HepG2 (cell line): Measurements from ENCODE around the gene FUT6. TPM values are rescaled to one million over a fixed set of nuclear protein-coding genes. Genes with fewer than 3 reads are reported as not detected.

Experiments
- AKAP8 ChIP-seq: sonication (generic); formaldehyde crosslinking; IDR thresholded peaks from 2 replicates; pipeline ENCODE4 v1.5.1; 2020; ENCODE audit warnings: mild to moderate bottlenecking, missing genetic modification reagents
- CENPT ChIP-seq: sonication (generic); formaldehyde crosslinking; IDR thresholded peaks from 2 replicates; pipeline ENCODE4 v1.8.0; 2022; ENCODE audit warnings: low read depth, mild to moderate bottlenecking, moderate library complexity, missing genetic modification reagents
- DDIT3 ChIP-seq: sonication (generic); formaldehyde crosslinking; IDR thresholded peaks from 2 replicates; pipeline ENCODE4 v1.4.0; 2020; ENCODE audit warnings: mild to moderate bottlenecking, missing genetic modification reagents
- FOXO1 ChIP-seq: sonication (generic); formaldehyde crosslinking; IDR thresholded peaks from 2 replicates; pipeline ENCODE4 v1.4.0; 2020; ENCODE audit warnings: missing genetic modification reagents
- GATAD1 ChIP-seq: IDR thresholded peaks from 2 replicates; pipeline ENCODE4 v1.6.1; 2016; ENCODE audit warnings: missing genetic modification reagents, missing compliant biosample characterization
- HCFC1 ChIP-seq: fragments of 150-350 bp; IDR thresholded peaks from 2 replicates; pipeline ENCODE4 v1.6.1; 2014; ENCODE audit warnings: low read depth, low read length
- HES4 ChIP-seq: sonication (generic); formaldehyde crosslinking; IDR thresholded peaks from 2 replicates; pipeline ENCODE4 v1.9.0; 2021; ENCODE audit warnings: mild to moderate bottlenecking, missing genetic modification reagents, borderline replicate concordance
- HMG20A ChIP-seq: IDR thresholded peaks from 2 replicates; pipeline ENCODE4 v1.6.1; 2016; ENCODE audit warnings: borderline replicate concordance
- HNF4G ChIP-seq, 2 experiments: sonication (generic) in 1 of 2; formaldehyde crosslinking in 1 of 2; IDR thresholded peaks; 2 replicates each; pipeline versions ENCODE4 v1.4.0 to v1.6.1; 2011 to 2020; ENCODE audit warnings: borderline replicate concordance in 2 of 2, low read depth in 2 of 2, mild to moderate bottlenecking in 2 of 2, low read length in 1 of 2, missing genetic modification reagents in 1 of 2, moderate library complexity in 1 of 2
- KAT8 ChIP-seq: IDR thresholded peaks from 2 replicates; pipeline ENCODE4 v1.6.1; 2016; ENCODE audit warnings: missing genetic modification reagents, missing compliant biosample characterization
- MLLT10 ChIP-seq: sonication (generic); formaldehyde crosslinking; IDR thresholded peaks from 2 replicates; pipeline ENCODE4 v1.4.0; 2020; ENCODE audit warnings: missing genetic modification reagents
- RORA ChIP-seq: sonication (generic); formaldehyde crosslinking; IDR thresholded peaks from 2 replicates; pipeline ENCODE4 v1.5.0; 2020; ENCODE audit warnings: mild to moderate bottlenecking, missing genetic modification reagents, moderate library complexity
- THAP11 ChIP-seq: IDR thresholded peaks from 2 replicates; pipeline ENCODE4 v1.6.1; 2016; ENCODE audit warnings: missing biosample characterization, missing genetic modification reagents
- ZC3H4 ChIP-seq: sonication (generic); formaldehyde crosslinking; IDR thresholded peaks from 2 replicates; pipeline ENCODE4 v1.4.0; 2020; ENCODE audit warnings: missing genetic modification reagents, borderline replicate concordance
- ZMYM2 ChIP-seq: sonication (generic); formaldehyde crosslinking; IDR thresholded peaks from 2 replicates; pipeline ENCODE4 v1.8.0; 2022; ENCODE audit warnings: mild to moderate bottlenecking, missing genetic modification reagents
- ZNF234 ChIP-seq: sonication (generic); formaldehyde crosslinking; conservative IDR thresholded peaks from 2 replicates; pipeline ENCODE4 v1.5.1; 2020; ENCODE audit warnings: mild to moderate bottlenecking, missing genetic modification reagents
- ZNF317 ChIP-seq: sonication (generic); formaldehyde crosslinking; IDR thresholded peaks from 2 replicates; pipeline ENCODE4 v1.5.0; 2020; ENCODE audit warnings: mild to moderate bottlenecking, missing genetic modification reagents
- ZNF33B ChIP-seq: sonication (generic); formaldehyde crosslinking; IDR thresholded peaks from 2 replicates; pipeline ENCODE4 v1.5.1; 2020; ENCODE audit warnings: mild to moderate bottlenecking, missing genetic modification reagents
- ZNF543 ChIP-seq: sonication (generic); formaldehyde crosslinking; IDR thresholded peaks from 2 replicates; pipeline ENCODE4 v1.4.0; 2020; ENCODE audit warnings: mild to moderate bottlenecking, missing genetic modification reagents
- ZNF569 ChIP-seq: sonication (generic); formaldehyde crosslinking; IDR thresholded peaks from 2 replicates; pipeline ENCODE4 v1.5.0; 2020; ENCODE audit warnings: mild to moderate bottlenecking, missing genetic modification reagents, moderate library complexity, borderline replicate concordance
- ZNF660 ChIP-seq: sonication (generic); formaldehyde crosslinking; IDR thresholded peaks from 2 replicates; pipeline ENCODE4 v1.5.1; 2020; ENCODE audit warnings: mild to moderate bottlenecking, low read depth, missing genetic modification reagents, borderline replicate concordance
- ZSCAN20 ChIP-seq: sonication (generic); formaldehyde crosslinking; IDR thresholded peaks from 2 replicates; pipeline ENCODE4 v1.4.0; 2020; ENCODE audit warnings: missing genetic modification reagents, mild to moderate bottlenecking, borderline replicate concordance
- polyA plus RNA-seq, 8 experiments: library from polyadenylated mRNA; depleted of rRNA in 3 of 8; stranded (reverse) in 7 of 8; unstranded in 1 of 8; fragments of >200 nt; fragmentation: Illumina TruSeq in 4 of 8; extraction: Trizol in 4 of 8; gene quantifications; 2 replicates each; pipeline versions ENCODE4 v1.2.1 to v1.2.3, GENCODE V29; 2011 to 2016; ENCODE audit warnings: low read depth in 4 of 8, missing spikeins in 1 of 8, mixed read lengths in 1 of 8; ENCODE audit not compliant: insufficient read depth in 1 of 8
- total RNA-seq, 5 experiments: library from RNA; depleted of rRNA; stranded (reverse); fragments of >200 nt; fragmentation: Illumina TruSeq; extraction: Trizol; gene quantifications; 2 replicates each; pipeline ENCODE4 v1.2.3, GENCODE V29; 2016; ENCODE audit warnings: low read depth in 1 of 5
- TF ChIP-seq, protein P1 (sequence below): sonication (generic); formaldehyde crosslinking; IDR thresholded peaks from 2 replicates; pipeline ENCODE4 v1.5.1; 2020; ENCODE audit warnings: missing genetic modification reagents, mild to moderate bottlenecking, borderline replicate concordance
- TF ChIP-seq, protein P2 (sequence below): sonication (generic); formaldehyde crosslinking; conservative IDR thresholded peaks from 2 replicates; pipeline ENCODE4 v1.8.0; 2022; ENCODE audit warnings: mild to moderate bottlenecking, moderate library complexity, missing genetic modification reagents
- TF ChIP-seq, protein P3 (sequence below): sonication (generic); formaldehyde crosslinking; IDR thresholded peaks from 2 replicates; pipeline ENCODE4 v1.4.0; 2020; ENCODE audit warnings: missing genetic modification reagents, borderline replicate concordance

The FUT6 gene
- total and polyA plus RNA-seq, 2 of the 13 experiments (the other 11 are each of a cell fraction or from before 2014, with no cell fraction given), result 8.2 to 27.7 TPM

GRCh38 chr19:5870986-5871394 lies 31.5 kb upstream of the FUT6 start (continued):
- TF ChIP-seq HNF4G (IDR thresholded peaks at IDR 0.05; ENCODE audit: borderline replicate concordance, low read depth, low read length), result peak; percentile 94
- TF ChIP-seq HNF4G (CRISPR knock-in tag; IDR thresholded peaks at IDR 0.05; ENCODE audit: borderline replicate concordance, low read depth), result peak; percentile 99
- TF ChIP-seq, protein P1, sequence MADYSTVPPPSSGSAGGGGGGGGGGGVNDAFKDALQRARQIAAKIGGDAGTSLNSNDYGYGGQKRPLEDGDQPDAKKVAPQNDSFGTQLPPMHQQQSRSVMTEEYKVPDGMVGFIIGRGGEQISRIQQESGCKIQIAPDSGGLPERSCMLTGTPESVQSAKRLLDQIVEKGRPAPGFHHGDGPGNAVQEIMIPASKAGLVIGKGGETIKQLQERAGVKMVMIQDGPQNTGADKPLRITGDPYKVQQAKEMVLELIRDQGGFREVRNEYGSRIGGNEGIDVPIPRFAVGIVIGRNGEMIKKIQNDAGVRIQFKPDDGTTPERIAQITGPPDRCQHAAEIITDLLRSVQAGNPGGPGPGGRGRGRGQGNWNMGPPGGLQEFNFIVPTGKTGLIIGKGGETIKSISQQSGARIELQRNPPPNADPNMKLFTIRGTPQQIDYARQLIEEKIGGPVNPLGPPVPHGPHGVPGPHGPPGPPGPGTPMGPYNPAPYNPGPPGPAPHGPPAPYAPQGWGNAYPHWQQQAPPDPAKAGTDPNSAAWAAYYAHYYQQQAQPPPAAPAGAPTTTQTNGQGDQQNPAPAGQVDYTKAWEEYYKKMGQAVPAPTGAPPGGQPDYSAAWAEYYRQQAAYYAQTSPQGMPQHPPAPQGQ (CRISPR knock-in tag), result no peak; the same call in 1 of the 2 replicates
- TF ChIP-seq, protein P2, sequence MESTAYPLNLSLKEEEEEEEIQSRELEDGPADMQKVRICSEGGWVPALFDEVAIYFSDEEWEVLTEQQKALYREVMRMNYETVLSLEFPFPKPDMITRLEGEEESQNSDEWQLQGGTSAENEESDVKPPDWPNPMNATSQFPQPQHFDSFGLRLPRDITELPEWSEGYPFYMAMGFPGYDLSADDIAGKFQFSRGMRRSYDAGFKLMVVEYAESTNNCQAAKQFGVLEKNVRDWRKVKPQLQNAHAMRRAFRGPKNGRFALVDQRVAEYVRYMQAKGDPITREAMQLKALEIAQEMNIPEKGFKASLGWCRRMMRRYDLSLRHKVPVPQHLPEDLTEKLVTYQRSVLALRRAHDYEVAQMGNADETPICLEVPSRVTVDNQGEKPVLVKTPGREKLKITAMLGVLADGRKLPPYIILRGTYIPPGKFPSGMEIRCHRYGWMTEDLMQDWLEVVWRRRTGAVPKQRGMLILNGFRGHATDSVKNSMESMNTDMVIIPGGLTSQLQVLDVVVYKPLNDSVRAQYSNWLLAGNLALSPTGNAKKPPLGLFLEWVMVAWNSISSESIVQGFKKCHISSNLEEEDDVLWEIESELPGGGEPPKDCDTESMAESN (CRISPR knock-in tag), result peak; percentile 72; the same call in 1 of the 2 replicates
- peak; percentile 90 for TF ChIP-seq HMG20A (CRISPR knock-in tag)
- peak; percentile 89 for TF ChIP-seq AKAP8 (CRISPR knock-in tag)
- TF ChIP-seq, protein P3, sequence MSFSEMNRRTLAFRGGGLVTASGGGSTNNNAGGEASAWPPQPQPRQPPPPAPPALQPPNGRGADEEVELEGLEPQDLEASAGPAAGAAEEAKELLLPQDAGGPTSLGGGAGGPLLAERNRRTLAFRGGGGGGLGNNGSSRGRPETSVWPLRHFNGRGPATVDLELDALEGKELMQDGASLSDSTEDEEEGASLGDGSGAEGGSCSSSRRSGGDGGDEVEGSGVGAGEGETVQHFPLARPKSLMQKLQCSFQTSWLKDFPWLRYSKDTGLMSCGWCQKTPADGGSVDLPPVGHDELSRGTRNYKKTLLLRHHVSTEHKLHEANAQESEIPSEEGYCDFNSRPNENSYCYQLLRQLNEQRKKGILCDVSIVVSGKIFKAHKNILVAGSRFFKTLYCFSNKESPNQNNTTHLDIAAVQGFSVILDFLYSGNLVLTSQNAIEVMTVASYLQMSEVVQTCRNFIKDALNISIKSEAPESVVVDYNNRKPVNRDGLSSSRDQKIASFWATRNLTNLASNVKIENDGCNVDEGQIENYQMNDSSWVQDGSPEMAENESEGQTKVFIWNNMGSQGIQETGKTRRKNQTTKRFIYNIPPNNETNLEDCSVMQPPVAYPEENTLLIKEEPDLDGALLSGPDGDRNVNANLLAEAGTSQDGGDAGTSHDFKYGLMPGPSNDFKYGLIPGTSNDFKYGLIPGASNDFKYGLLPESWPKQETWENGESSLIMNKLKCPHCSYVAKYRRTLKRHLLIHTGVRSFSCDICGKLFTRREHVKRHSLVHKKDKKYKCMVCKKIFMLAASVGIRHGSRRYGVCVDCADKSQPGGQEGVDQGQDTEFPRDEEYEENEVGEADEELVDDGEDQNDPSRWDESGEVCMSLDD, result no peak
- peak; percentile 84 for TF ChIP-seq THAP11 (CRISPR knock-in tag)
- TF ChIP-seq ZSCAN20 (CRISPR knock-in tag), result no peak
- TF ChIP-seq HES4 (CRISPR knock-in tag), result no peak
- TF ChIP-seq ZNF317 (CRISPR knock-in tag), result no peak; the same call in 1 of the 2 replicates
- TF ChIP-seq ZNF33B, result 0 out of 2 replicates have a peak, but pooled peaks have one; percentile 38
- peak; percentile 80 for TF ChIP-seq KAT8
- TF ChIP-seq MLLT10 (CRISPR knock-in tag), result no peak
- TF ChIP-seq FOXO1 (CRISPR knock-in tag), result peak; percentile 94
- TF ChIP-seq GATAD1 (CRISPR knock-in tag), result peak; percentile 74
- TF ChIP-seq ZNF660 (CRISPR knock-in tag), result no peak
- TF ChIP-seq ZNF234 (CRISPR knock-in tag), result no peak
- TF ChIP-seq ZC3H4 (CRISPR knock-in tag), result no peak
- TF ChIP-seq ZNF569 (CRISPR knock-in tag), result no peak
- peak; percentile 96 for TF ChIP-seq DDIT3
- TF ChIP-seq CENPT (CRISPR knock-in tag), result no peak
- TF ChIP-seq RORA (CRISPR knock-in tag), result no peak
- peak; percentile 100 for TF ChIP-seq ZMYM2 (CRISPR knock-in tag)
- TF ChIP-seq HCFC1, result no peak
- peak; percentile 72 for TF ChIP-seq ZNF543 (CRISPR knock-in tag)
